GM20000 (cell line): ENCODE measurements around the gene SEL1L.
"Not testable (repeated sequence)": the region's sequence is repeated elsewhere in the genome, so short reads cannot be mapped to it uniquely, and the experiment has no call there.

Source experiments
- DNase-seq: peaks from one replicate; pipeline ENCODE4 v3.0.0; 2012; ENCODE audit warnings: low spot score
- CTCF ChIP-seq: IDR thresholded peaks from 2 replicates; pipeline ENCODE4 v1.5.1; 2012; ENCODE audit warnings: mild to moderate bottlenecking, control low read depth; ENCODE audit errors: extremely low read depth, missing control alignments

The SEL1L gene

DNA sequence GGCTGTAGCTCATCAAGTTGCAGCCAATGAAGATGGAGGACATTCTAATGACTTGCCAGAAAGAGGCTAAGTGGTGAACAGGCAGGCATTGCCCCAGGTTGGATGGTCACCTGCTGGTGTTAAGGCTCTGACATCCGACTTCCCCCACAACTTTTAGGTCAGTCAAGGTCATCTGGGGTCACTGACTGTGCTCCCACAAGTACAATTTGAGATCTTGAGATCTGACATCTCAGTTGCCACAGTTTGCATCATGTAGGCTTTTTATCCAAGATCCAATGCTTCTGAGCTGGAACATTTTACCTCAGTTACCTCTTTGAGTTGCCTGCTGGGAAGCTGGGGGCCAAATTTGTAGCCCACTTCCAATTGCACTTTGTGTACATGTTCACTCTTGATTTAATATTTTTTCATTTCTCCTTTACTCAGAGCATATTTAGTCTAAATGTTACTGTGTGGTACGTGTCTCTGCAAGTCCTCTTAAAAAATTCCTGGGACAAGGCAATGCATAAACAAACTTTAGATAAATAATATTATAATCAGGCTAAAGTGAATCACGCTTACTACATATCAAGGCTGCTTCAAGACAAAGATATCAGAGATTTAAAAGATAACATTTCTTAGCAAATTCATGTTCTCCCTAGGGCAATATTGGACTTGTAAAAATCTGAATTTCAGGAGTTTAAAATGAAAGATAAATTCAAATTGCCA is 61.4 kb downstream of the SEL1L start:
- no peak for TF ChIP-seq CTCF
- DNase-seq: no peak

- no peak for TF ChIP-seq CTCF
- DNase-seq: no peak
Observed at GRCh38 chr14:81471062-81471461, 62.6 kb downstream of the SEL1L start.

DNA sequence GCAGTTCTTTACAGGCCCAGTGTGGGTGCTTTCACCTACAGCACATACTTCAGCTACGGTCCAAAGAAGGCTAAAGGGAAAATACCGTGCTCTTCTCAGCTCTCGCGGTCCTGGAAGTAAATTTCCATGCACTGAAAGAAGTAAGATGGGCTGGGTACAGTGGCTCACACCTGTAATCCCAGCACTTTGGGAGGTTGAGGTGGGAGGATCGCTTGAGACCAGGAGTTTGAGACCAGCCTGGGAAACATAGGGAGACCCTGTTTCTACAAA is 63.2 kb downstream of the SEL1L start:
- not testable (repeated sequence) for DNase-seq

GRCh38 chr14:81466854-81467253 is 66.8 kb downstream of the SEL1L start:
- no peak for TF ChIP-seq CTCF
- DNase-seq: no peak

- TF ChIP-seq CTCF: no peak
Observed at GRCh38 chr14:81465507-81466228, 68.0 kb downstream of the SEL1L start.

GRCh38 chr14:81465003-81465392 is 68.7 kb downstream of the SEL1L start:
- not testable (repeated sequence) for DNase-seq

More at GRCh38 chr14:81465507-81466228, 68.0 kb downstream of the SEL1L start:
- DNase-seq: no peak

DNA sequence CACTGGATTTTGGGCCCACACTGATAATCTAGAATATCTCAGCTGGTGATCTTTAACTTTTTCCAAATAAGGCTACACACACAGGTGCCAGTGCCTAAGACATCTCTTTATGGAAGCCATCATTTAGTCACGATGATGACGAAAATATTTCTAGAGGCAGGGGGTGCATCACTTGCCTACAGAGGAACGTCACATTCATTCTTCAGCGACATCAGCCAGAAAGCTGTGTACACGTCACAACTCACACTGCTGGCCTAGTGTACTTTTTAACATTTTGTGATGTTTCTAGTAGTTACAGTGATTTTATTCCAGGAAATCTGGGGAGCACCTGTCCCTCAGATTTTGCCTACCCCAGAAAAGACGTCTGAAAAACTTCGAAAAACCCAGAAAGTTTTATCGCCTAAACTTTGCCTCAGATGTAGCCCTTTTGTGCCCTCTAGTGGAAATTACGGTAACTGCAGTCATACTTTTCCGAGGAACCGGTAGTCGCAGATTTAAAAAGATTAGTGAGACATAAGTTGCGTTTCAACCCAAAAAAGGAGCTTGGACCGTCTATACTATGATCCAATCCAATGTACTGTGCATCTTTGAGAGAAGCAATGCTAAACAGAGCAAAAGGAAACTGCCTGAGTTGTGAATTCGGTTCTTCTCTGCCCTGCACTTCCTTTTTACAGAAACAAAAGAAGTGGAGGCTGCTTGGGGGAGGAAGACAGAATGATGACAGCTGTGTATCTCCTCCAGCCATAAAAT is 69.2 kb downstream of the SEL1L start:
- peak; percentile 75 for TF ChIP-seq CTCF
- DNase-seq: peak; percentile 75

- DNase-seq: not testable (repeated sequence)
Observed at GRCh38 chr14:81462356-81462755, 71.3 kb downstream of the SEL1L start.

- DNase-seq: no peak
- TF ChIP-seq CTCF: no peak
Observed at GRCh38 chr14:81459912-81460311, 73.7 kb downstream of the SEL1L start.
